BJ (cell line): Measurements from ENCODE around the gene LDLRAD3. TPM values are rescaled to one million over a fixed set of nuclear protein-coding genes. Genes with fewer than 3 reads are reported as not detected.

Source experiments
- CTCF ChIA-PET: fragments of 350-600 bp; formaldehyde crosslinking; extraction: SDS; loops from one replicate; lab custom pipeline; 2021; ENCODE audit warnings: antibody characterized with exemption, inconsistent platforms; lab: Yijun Ruan, JAX
- POLR2A ChIA-PET: fragments of 300-600 bp; sonication (Branson Sonifier 250); formaldehyde crosslinking; extraction: SDS; loops from one replicate; lab custom pipeline; 2021; ENCODE audit warnings: antibody characterized with exemption; lab: Charles Lee
- DNase-seq: peaks from one replicate; pipeline ENCODE4 v3.0.0-alpha.2; 2011; ENCODE audit warnings: low read depth
- H3K27me3 ChIP-seq: 2 replicates; pipeline ENCODE4 v1.6.0; 2011; ENCODE audit warnings: low read length; ENCODE audit not compliant: control insufficient read depth, insufficient read depth
- H3K36me3 ChIP-seq: 2 replicates; pipeline ENCODE4 v1.5.1; 2011; ENCODE audit warnings: low read length; ENCODE audit not compliant: control insufficient read depth, insufficient read depth
- H3K4me3 ChIP-seq: 2 replicates; pipeline ENCODE4 v1.5.1; 2011; ENCODE audit warnings: low read depth, mild to moderate bottlenecking, control low read depth, low read length
- CTCF ChIP-seq: IDR thresholded peaks from 2 replicates; pipeline ENCODE4 v1.5.1; 2011; ENCODE audit warnings: low read depth, mild to moderate bottlenecking, control low read depth, inconsistent platforms, low read length, moderate library complexity; ENCODE audit not compliant: insufficient read depth
- polyA plus RNA-seq: library from polyadenylated mRNA; depleted of rRNA; stranded (reverse); fragments of >200 nt; gene quantifications from 2 replicates; pipeline ENCODE4 v1.2.3, GENCODE V29; 2011

The LDLRAD3 gene
- polyA plus RNA-seq, 1 experiment = 3.5 TPM

- peak; percentile 88 for DNase-seq
- CTCF ChIA-PET = interaction anchor here (0.6 to 1.8 kb wide), 7 partner anchors 11 to 327 kb away, joined by 3 to 4 read pairs (median 3); no protein-coding TSS in a partner anchor
- Histone ChIP-seq H3K4me3 (no peak overlapping the region), H3K36me3 (no peaks in the 10 kb centered on the region), H3K27me3 (no peaks in the 10 kb centered on the region)
- peak; percentile 52 for TF ChIP-seq CTCF
- POLR2A ChIA-PET = no interaction called here
Measured at GRCh38 chr11:36149538-36150242, 205.8 kb downstream of the LDLRAD3 start.

GRCh38 chr11:36150986-36151385 is 207.1 kb downstream of the LDLRAD3 start:
- DNase-seq = no peak
- Histone ChIP-seq H3K27me3 (no peaks in the 10 kb centered on the region), H3K4me3 (no peak overlapping the region), H3K36me3 (no peaks in the 10 kb centered on the region)
- no peak for TF ChIP-seq CTCF
- ChIA-PET CTCF (interaction anchor here (0.6 to 1.5 kb wide), 8 partner anchors 13 to 329 kb away, joined by 3 to 7 read pairs (median 3); no protein-coding TSS in a partner anchor), POLR2A (interaction anchor here (0.6 kb wide), 1 partner anchor 231 kb away, joined by 3 read pairs; no protein-coding TSS in a partner anchor)

GRCh38 chr11:36151933-36152580 is 208.2 kb downstream of the LDLRAD3 start:
- H3K36me3 ChIP-seq = no peaks in the 10 kb centered on the region
- TF ChIP-seq CTCF = no peak
- DNase-seq = no peak
- no peaks in the 10 kb centered on the region for H3K27me3 ChIP-seq
- no peak overlapping the region for H3K4me3 ChIP-seq
- ChIA-PET POLR2A (no interaction called here), CTCF (interaction anchor here (1.0 to 1.5 kb wide), 4 partner anchors 11 to 330 kb away, joined by 3 to 7 read pairs (median 4); no protein-coding TSS in a partner anchor)

GRCh38 chr11:36153551-36153950 is 209.7 kb downstream of the LDLRAD3 start:
- DNase-seq = no peak
- Histone ChIP-seq H3K4me3 (no peak overlapping the region), H3K27me3 (no peaks in the 10 kb centered on the region), H3K36me3 (no peaks in the 10 kb centered on the region)
- no peak for TF ChIP-seq CTCF
- ChIA-PET POLR2A (no interaction called here), CTCF (interaction anchor here (2.3 kb wide), 1 partner anchor 22 kb away, joined by 7 read pairs; no protein-coding TSS in a partner anchor)

- ChIA-PET CTCF (interaction anchor here (1.2 to 2.3 kb wide), 4 partner anchors 24 to 333 kb away, joined by 3 to 7 read pairs (median 6); no protein-coding TSS in a partner anchor), POLR2A (no interaction called here)
- Histone ChIP-seq H3K4me3 (no peak overlapping the region), H3K36me3 (no peaks in the 10 kb centered on the region), H3K27me3 (no peaks in the 10 kb centered on the region)
- DNase-seq = no peak
- TF ChIP-seq CTCF = no peak
Measured at GRCh38 chr11:36155124-36155561, 211.3 kb downstream of the LDLRAD3 start.
